Measurements from ENCODE around the gene ARHGAP12. TPM values are rescaled to one million over a fixed set of nuclear protein-coding genes. Genes with fewer than 3 reads are reported as not detected.

ARHGAP12 gene
- total RNA-seq, 1 donor from 2014 or later, result 52.1 TPM

Small RNA genes lying within 50 kb of the gene (small RNA-seq; reads per million reads assigned to genes)
- gene RF00019 (ENCODE audit: low replicate concordance), result not detected

Other genes with a start within 250 kb of the ARHGAP12 start
- 91.2 TPM for gene KIF5B, start 127.6 kb upstream of the ARHGAP12 start, total RNA-seq

All from temporal lobe (tissue), 2 donors.